Suprapubic skin (tissue), 4 donors: ENCODE measurements around the gene HAT1. TPM values are rescaled to one million over a fixed set of nuclear protein-coding genes. Genes with fewer than 3 reads are reported as not detected.

Source experiments
- DNase-seq, 2 donors: peaks; one replicate each; pipeline ENCODE4 v3.0.0-alpha.2; 2019; ENCODE audit warnings: low spot score in 2 of 2
- H3K27ac ChIP-seq: fragments of 200-600 bp; sonication (generic); one replicate; pipeline ENCODE4 v1.5.1; 2019
- H3K27me3 ChIP-seq: fragments of 200-600 bp; sonication (generic); one replicate; pipeline ENCODE4 v1.5.1; 2019
- H3K36me3 ChIP-seq: fragments of 200-600 bp; sonication (generic); one replicate; pipeline ENCODE4 v1.5.1; 2019
- H3K4me1 ChIP-seq: fragments of 200-600 bp; sonication (generic); one replicate; pipeline ENCODE4 v1.5.1; 2019
- H3K4me3 ChIP-seq: fragments of 200-600 bp; sonication (generic); one replicate; pipeline ENCODE4 v1.5.1; 2019; ENCODE audit warnings: mild to moderate bottlenecking
- H3K9me3 ChIP-seq: fragments of 200-600 bp; sonication (generic); one replicate; pipeline ENCODE4 v1.5.1; 2019
- EP300 ChIP-seq: sonication (generic); formaldehyde crosslinking; IDR thresholded peaks from one replicate; pipeline ENCODE4 v1.6.1; 2017; ENCODE audit warnings: antibody characterized with exemption
- POLR2A ChIP-seq, 2 donors: fragments of 450-650 bp; IDR thresholded peaks; one replicate each; pipeline ENCODE4 v1.6.1; 2017; ENCODE audit warnings: antibody characterized with exemption in 2 of 2, mild to moderate bottlenecking in 2 of 2, moderate library complexity in 2 of 2
- POLR2AphosphoS5 ChIP-seq, 3 donors: sonication (generic); formaldehyde crosslinking; IDR thresholded peaks; one replicate each; pipeline ENCODE4 v1.6.1; 2017; ENCODE audit warnings: antibody characterized with exemption in 3 of 3
- WGBS: methylation state at CpG from one replicate; pipeline ENCODE4 v1.1.5; 2018; 5-methylcytosine and 5-hydroxymethylcytosine counted together
- total RNA-seq, 4 donors: library from RNA; depleted of rRNA; stranded (reverse); fragments of >200 nt; gene quantifications; one replicate each; pipeline ENCODE4 v1.1.0, GENCODE V29; 2016
- TF ChIP-seq, protein P1 (sequence below), 2 donors: fragments of 200-600 bp in 1 of 2; fragments of 450-650 bp in 1 of 2; sonication (generic) in 1 of 2; IDR thresholded peaks; one replicate each; pipeline ENCODE4 v1.5.1; 2016 to 2019; ENCODE audit warnings: antibody characterized with exemption in 2 of 2, mild to moderate bottlenecking in 1 of 2, moderate library complexity in 1 of 2

HAT1 gene
- total RNA-seq, 4 donors from 2014 or later: 22.0 to 24.6 (median 23.7) TPM

DNA sequence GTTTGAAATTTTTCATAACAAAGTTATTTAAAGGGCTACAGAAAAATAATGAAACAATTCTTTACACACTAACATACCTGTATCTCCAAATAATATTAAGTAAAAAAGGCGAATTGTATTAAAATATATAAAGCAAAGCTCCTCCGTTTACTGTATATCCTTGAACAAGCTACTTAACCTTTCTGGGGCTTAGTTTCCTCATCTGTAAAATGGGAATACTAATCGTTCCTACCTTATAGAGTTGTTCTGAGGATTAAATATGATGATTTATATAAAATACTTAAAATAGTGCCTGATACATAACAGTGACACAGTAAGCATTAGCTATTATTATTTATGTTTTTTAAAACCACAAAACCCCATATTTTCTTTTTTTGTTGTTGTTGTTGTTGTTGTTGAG is 41.5 kb upstream of the HAT1 start:
- no peak overlapping the region for H3K4me3 ChIP-seq
- no peak for TF ChIP-seq POLR2AphosphoS5 (IDR thresholded peaks at IDR 0.05)
- TF ChIP-seq, protein P1, sequence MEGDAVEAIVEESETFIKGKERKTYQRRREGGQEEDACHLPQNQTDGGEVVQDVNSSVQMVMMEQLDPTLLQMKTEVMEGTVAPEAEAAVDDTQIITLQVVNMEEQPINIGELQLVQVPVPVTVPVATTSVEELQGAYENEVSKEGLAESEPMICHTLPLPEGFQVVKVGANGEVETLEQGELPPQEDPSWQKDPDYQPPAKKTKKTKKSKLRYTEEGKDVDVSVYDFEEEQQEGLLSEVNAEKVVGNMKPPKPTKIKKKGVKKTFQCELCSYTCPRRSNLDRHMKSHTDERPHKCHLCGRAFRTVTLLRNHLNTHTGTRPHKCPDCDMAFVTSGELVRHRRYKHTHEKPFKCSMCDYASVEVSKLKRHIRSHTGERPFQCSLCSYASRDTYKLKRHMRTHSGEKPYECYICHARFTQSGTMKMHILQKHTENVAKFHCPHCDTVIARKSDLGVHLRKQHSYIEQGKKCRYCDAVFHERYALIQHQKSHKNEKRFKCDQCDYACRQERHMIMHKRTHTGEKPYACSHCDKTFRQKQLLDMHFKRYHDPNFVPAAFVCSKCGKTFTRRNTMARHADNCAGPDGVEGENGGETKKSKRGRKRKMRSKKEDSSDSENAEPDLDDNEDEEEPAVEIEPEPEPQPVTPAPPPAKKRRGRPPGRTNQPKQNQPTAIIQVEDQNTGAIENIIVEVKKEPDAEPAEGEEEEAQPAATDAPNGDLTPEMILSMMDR (IDR thresholded peaks at IDR 0.05): no peak
- no peak for TF ChIP-seq EP300
- TF ChIP-seq POLR2A (IDR thresholded peaks at IDR 0.05): no peak
- H3K4me1 ChIP-seq: peaks cover 20% of the 10 kb centered on the region
- H3K36me3 ChIP-seq: no peaks in the 10 kb centered on the region
- WGBS: 93% methylated on average over 3 of the region's 3 CpGs
- no peaks in the 10 kb centered on the region for H3K27me3 ChIP-seq
- no peak overlapping the region for H3K27ac ChIP-seq
- DNase-seq: no peak
- H3K9me3 ChIP-seq: no peaks in the 10 kb centered on the region

DNA sequence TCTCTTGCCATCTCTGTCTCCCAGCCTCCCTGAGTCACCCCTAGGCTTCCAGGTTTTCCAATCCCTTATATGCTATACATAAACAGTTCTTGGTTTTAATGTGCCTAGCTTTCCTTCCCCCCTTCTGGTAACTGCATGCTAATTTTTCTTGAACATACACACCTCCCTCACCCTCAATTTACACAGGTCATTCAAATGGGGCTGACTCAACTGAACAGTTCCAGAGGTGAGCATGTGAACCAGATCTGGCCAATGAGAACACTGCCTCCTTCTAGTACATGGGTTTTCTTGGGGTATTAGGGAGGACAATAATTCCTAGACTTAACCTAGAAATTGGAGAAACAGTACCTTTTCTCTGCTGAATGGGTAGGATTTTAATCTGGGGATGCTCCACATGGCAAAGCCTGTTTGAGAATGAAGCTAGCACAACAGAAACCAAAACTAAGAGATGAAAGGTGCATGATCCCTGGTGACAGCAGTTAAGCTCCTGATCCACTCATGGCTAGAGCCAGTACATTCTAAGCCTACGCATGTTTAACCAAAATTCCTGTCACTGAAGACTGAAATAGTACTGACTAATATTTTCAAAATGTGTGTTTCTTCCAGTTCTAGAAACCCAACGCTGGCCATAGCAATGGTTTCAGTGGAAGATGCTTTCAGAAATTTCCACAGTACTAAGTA is 40.0 kb upstream of the HAT1 start:
- no peaks in the 10 kb centered on the region for H3K27me3 ChIP-seq
- whole genome bisulfite sequencing: 94% methylated on average over 2 of the region's 2 CpGs
- no peaks in the 10 kb centered on the region for H3K36me3 ChIP-seq
- peaks cover 18% of the 10 kb centered on the region for H3K4me1 ChIP-seq
- no peaks in the 10 kb centered on the region for H3K9me3 ChIP-seq
- no peak for DNase-seq
- no peak overlapping the region for H3K27ac ChIP-seq
- TF ChIP-seq, protein P1 (IDR thresholded peaks at IDR 0.05): no peak
- TF ChIP-seq POLR2AphosphoS5 (IDR thresholded peaks at IDR 0.05): no peak
- TF ChIP-seq POLR2A (IDR thresholded peaks at IDR 0.05): no peak
- TF ChIP-seq EP300: no peak
- no peak overlapping the region for H3K4me3 ChIP-seq

DNA sequence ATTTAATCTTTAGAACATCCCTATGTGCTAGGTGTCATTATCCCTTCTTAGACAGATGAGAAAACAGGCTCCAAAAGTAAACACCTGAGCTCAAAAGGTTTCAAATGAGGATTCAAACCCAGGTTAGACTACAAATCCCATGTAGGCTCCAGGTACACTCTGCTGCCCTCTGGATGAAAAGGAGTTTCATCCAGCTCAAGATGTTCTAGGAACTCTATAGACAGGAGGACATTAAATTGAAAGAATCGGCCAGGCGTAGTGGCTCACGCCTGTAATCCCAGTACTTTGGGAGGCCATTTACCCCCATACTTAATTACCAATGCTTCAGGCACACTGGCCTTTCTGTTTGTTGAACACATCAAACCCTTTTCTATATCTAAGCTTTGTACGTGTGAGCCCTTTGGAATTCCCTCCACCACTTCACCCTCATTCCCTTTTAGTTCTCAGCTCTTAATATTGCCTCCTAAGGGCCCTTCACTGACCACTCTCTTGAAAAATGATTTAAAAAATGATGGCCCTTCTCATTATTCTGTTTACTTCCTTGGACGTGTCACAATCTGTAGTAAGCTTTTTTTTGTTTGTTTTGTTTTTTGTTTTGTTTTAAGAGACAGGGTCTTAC is 38.9 kb upstream of the HAT1 start:
- Histone ChIP-seq H3K36me3 (no peaks in the 10 kb centered on the region), H3K27ac (no peak overlapping the region), H3K4me3 (no peak overlapping the region), H3K9me3 (no peaks in the 10 kb centered on the region), H3K27me3 (no peaks in the 10 kb centered on the region), H3K4me1 (peaks cover 9% of the 10 kb centered on the region)
- no peak for DNase-seq
- 96% methylated on average over 5 of the region's 5 CpGs for WGBS
- TF ChIP-seq, protein P1 (IDR thresholded peaks at IDR 0.05): no peak
- TF ChIP-seq POLR2AphosphoS5 (IDR thresholded peaks at IDR 0.05) (no peak), POLR2A (IDR thresholded peaks at IDR 0.05) (no peak), EP300 (no peak)

DNA sequence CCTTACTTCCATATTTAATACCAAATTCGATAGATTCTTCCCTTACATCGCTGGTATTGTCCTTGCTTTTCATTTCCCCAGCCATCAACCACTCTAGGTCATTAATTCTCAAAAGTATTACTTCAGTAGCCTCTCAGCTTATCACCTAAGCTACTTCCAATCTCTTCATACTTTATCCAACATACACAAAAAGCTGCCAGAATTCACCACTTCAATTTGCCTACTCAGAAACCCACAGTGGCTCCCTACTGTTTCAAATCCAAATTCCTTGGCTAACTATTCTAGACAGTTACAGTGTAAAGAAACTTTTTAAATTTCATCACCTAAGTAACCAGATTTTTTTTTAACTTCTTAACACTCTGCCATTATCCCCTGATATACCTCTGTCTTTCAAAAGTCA is 32.9 kb upstream of the HAT1 start:
- 98% methylated on average over 2 of the region's 2 CpGs for WGBS
- no peak for DNase-seq
- Histone ChIP-seq H3K27me3 (no peaks in the 10 kb centered on the region), H3K4me3 (no peak overlapping the region), H3K27ac (no peak overlapping the region), H3K9me3 (no peaks in the 10 kb centered on the region), H3K4me1 (peaks cover 11% of the 10 kb centered on the region), H3K36me3 (no peaks in the 10 kb centered on the region)
- TF ChIP-seq POLR2A (IDR thresholded peaks at IDR 0.05): no peak
- no peak for TF ChIP-seq EP300
- TF ChIP-seq, protein P1 (IDR thresholded peaks at IDR 0.05): no peak

DNA sequence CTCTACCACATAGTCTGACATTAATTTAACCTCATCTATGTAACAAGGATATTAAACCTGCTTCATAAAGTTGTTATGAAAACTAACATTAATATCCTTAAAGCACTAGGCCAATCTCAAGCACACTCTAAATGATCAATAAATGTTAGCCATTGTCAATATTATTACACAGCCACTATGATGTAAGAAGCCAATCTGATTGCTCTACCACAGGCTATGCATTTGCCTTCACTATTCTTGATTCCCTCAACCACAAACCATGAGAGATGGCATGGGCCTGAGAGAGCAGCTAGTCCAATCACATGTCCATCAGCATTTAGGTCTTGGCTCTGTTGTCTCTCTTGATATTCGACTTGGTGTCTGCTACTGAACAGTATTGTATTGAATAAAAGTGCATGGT is 32.5 kb upstream of the HAT1 start:
- no peak overlapping the region for H3K27ac ChIP-seq
- H3K4me3 ChIP-seq: no peak overlapping the region
- H3K9me3 ChIP-seq: no peaks in the 10 kb centered on the region
- no peak for DNase-seq
- TF ChIP-seq, protein P1 (IDR thresholded peaks at IDR 0.05): no peak
- TF ChIP-seq EP300: no peak
- TF ChIP-seq POLR2A (IDR thresholded peaks at IDR 0.05): no peak
- TF ChIP-seq POLR2AphosphoS5 (IDR thresholded peaks at IDR 0.05): no peak
- peaks cover 15% of the 10 kb centered on the region for H3K4me1 ChIP-seq
- 83% methylated on average over 1 of the region's 1 CpG for WGBS
- H3K27me3 ChIP-seq: no peaks in the 10 kb centered on the region
- H3K36me3 ChIP-seq: no peaks in the 10 kb centered on the region
